Mucosa of rectum (tissue), 2 donors: Measurements from ENCODE around the gene SLC38A3.

ENCODE experiments used
- H3K27ac ChIP-seq, 2 donors: one replicate each; pipeline ENCODE4 v1.7.0; 2013; ENCODE audit warnings: inconsistent platforms in 2 of 2, low read depth in 2 of 2, low read length in 2 of 2
- H3K27me3 ChIP-seq, 2 donors: one replicate each; pipeline ENCODE4 v1.7.0; 2013; ENCODE audit warnings: low read length in 2 of 2; ENCODE audit not compliant: control insufficient read depth in 2 of 2, insufficient read depth in 2 of 2
- H3K36me3 ChIP-seq, 2 donors: one replicate each; pipeline ENCODE4 v1.7.0; 2013; ENCODE audit warnings: low read length in 2 of 2; ENCODE audit not compliant: control insufficient read depth in 2 of 2, insufficient read depth in 2 of 2
- H3K4me1 ChIP-seq, 2 donors: one replicate each; pipeline ENCODE4 v1.7.0; 2013; ENCODE audit warnings: low read length in 2 of 2, mild to moderate bottlenecking in 1 of 2; ENCODE audit not compliant: control insufficient read depth in 2 of 2, insufficient read depth in 2 of 2
- H3K4me3 ChIP-seq, 2 donors: one replicate each; pipeline ENCODE4 v1.7.0; 2013; ENCODE audit warnings: low read length in 2 of 2
- H3K9ac ChIP-seq, 2 donors: one replicate each; pipeline ENCODE4 v1.7.0; 2013; ENCODE audit warnings: low read length in 2 of 2, low read depth in 1 of 2, mild to moderate bottlenecking in 1 of 2
- H3K9me3 ChIP-seq, 2 donors: one replicate each; pipeline ENCODE4 v1.7.0; 2013; ENCODE audit warnings: low read length in 2 of 2; ENCODE audit not compliant: control insufficient read depth in 2 of 2
- donor health status: healthy.
- donor health status: Normal muscosa, but diverticular disease.

SLC38A3 gene

DNA sequence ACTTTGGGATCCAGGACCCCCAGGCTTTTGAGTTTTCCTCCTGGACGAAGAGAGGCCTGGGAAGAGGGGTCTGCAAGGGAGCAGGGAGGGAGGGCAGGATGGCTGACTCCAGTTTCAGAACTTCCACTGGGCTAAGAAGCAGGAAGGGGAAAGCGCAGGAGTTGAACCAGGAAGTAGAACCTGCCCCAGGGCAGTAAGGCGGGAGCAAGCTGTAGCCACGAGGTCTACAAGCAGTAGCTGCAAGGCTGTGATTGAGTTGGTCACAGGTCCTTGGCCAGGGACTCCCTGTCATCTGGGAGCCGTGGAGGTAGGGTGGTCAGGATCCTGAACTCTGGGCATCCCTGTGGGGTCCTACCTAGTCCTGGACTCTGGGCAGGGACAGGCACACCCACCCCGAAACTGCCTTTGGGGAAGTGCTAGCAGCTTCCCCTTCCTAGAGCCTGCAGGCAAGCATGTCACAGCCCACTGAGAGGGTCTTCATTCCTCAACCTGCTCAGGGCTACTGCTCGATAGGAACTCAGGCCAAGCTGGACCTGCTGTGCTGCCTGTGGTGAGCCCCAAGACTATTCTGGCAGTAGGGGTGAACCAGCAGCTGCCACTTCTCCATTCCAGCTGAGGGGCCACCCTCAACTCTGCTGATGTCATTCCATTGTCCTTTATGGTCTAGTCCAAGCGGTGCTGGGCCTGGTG, 25.2 kb downstream of the SLC38A3 start:
- Histone ChIP-seq H3K27ac (peak overlapping the region in 1 of 2 donors; percentile 45), H3K27me3 (no peaks in the 10 kb centered on the region), H3K9me3 (no peaks in the 10 kb centered on the region), H3K4me3 (no peak overlapping the region), H3K9ac (no peak overlapping the region), H3K36me3 (no peaks in the 10 kb centered on the region), H3K4me1 (peaks cover 27 to 28% of the 10 kb centered on the region in 2 donors)

GRCh38 chr3:50230794-50231125, 25.7 kb downstream of the SLC38A3 start:
- Histone ChIP-seq H3K4me3 (no peak overlapping the region), H3K9ac (no peak overlapping the region), H3K27me3 (no peaks in the 10 kb centered on the region), H3K27ac (peak overlapping the region in 1 of 2 donors; percentile 45), H3K36me3 (no peaks in the 10 kb centered on the region), H3K4me1 (peaks cover 27 to 29% of the 10 kb centered on the region in 2 donors), H3K9me3 (no peaks in the 10 kb centered on the region)

DNA sequence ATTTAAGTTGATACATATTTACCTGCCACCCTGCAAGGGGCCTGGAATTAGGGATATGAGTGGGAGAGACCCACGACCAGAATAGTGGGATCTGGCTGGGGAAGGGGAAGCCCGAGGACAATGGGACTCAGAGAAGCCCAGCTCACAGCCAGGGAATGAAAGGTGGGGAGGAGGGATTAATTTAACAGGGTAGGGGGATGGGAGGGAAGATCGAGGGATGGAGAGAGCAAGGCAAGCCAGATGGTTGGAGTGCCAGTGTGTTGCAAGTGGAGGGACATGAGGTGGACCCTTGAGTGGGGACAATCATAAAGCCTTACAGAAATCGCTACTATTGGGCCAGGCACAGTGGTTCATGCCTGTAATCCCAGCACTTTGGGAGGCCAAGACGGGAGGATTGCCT, 26.5 kb downstream of the SLC38A3 start:
- no peak overlapping the region for H3K4me3 ChIP-seq
- no peak overlapping the region for H3K27ac ChIP-seq
- no peak overlapping the region for H3K9ac ChIP-seq
- no peaks in the 10 kb centered on the region for H3K36me3 ChIP-seq
- no peaks in the 10 kb centered on the region for H3K27me3 ChIP-seq
- H3K9me3 ChIP-seq, result no peaks in the 10 kb centered on the region
- H3K4me1 ChIP-seq, result peaks cover 21 to 26% of the 10 kb centered on the region in 2 donors

DNA sequence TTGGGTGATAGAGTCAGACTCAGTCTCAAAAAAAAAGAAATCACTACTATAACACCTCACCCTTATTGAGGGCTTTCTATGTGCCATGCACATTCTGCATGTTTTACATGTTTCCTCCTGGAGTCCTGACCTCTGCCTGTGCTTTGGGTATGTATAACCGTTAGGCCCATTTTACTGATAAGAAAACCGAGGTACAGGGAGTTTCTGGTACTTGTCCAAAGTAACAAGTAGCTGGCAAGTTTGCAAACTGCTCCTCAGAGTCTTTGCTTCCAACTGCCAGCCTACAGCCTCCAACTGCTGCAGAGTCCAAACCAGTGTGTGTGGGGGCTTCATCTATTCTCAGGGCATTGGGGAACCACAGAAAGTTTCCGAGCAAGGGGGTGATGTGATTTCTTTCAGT, 27.2 kb downstream of the SLC38A3 start:
- H3K36me3 ChIP-seq, result no peaks in the 10 kb centered on the region
- no peaks in the 10 kb centered on the region for H3K27me3 ChIP-seq
- peaks cover 23 to 26% of the 10 kb centered on the region in 2 donors for H3K4me1 ChIP-seq
- no peak overlapping the region for H3K9ac ChIP-seq
- no peak overlapping the region for H3K27ac ChIP-seq
- H3K4me3 ChIP-seq, result no peak overlapping the region
- no peaks in the 10 kb centered on the region for H3K9me3 ChIP-seq

DNA sequence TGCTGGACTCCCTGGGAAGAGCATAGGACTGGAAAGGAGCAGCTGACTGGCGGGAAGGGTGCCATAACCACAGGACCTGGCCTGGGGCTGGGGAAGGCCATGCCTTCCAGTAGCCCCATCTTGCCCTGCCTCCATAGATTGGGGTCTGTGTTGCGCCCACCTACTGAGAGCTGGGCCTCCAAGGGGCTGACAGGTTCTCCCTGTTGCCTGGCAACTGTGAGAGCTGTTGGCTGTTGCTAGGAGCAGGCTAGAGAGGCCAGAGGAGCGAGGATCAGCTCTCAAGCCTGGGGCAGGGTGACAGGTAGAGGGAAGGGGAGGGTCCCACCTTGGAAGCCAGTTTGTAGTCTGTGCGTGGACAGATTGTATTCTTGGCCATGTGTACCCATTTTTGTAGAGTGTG, 28.1 kb downstream of the SLC38A3 start:
- Histone ChIP-seq H3K36me3 (no peaks in the 10 kb centered on the region), H3K9ac (no peak overlapping the region), H3K4me1 (peaks cover 23 to 24% of the 10 kb centered on the region in 2 donors), H3K4me3 (no peak overlapping the region), H3K27ac (peak overlapping the region in 1 of 2 donors; percentile 16), H3K9me3 (no peaks in the 10 kb centered on the region), H3K27me3 (no peaks in the 10 kb centered on the region)

GRCh38 chr3:50235716-50236483, 30.8 kb downstream of the SLC38A3 start, which contains the start of gene GNAI2:
Gene GNAI2, plus strand, starts transcription at chr3:50236204. Its CDS starts 132 bp downstream, at chr3:50236336.
- peak within 1 kb of the TSS; percentile 74 to 94 for H3K9ac ChIP-seq
- H3K4me1 ChIP-seq, result peaks cover 37 to 39% of the 10 kb centered on the region in 2 donors
- peaks cover 0 to 3% of the 10 kb centered on the region in 2 donors for H3K36me3 ChIP-seq
- peak within 1 kb of the TSS; percentile 78 to 88 for H3K4me3 ChIP-seq
- peak within 1 kb of the TSS; percentile 78 to 91 for H3K27ac ChIP-seq
- no peaks in the 10 kb centered on the region for H3K27me3 ChIP-seq
- H3K9me3 ChIP-seq, result no peaks in the 10 kb centered on the region

DNA sequence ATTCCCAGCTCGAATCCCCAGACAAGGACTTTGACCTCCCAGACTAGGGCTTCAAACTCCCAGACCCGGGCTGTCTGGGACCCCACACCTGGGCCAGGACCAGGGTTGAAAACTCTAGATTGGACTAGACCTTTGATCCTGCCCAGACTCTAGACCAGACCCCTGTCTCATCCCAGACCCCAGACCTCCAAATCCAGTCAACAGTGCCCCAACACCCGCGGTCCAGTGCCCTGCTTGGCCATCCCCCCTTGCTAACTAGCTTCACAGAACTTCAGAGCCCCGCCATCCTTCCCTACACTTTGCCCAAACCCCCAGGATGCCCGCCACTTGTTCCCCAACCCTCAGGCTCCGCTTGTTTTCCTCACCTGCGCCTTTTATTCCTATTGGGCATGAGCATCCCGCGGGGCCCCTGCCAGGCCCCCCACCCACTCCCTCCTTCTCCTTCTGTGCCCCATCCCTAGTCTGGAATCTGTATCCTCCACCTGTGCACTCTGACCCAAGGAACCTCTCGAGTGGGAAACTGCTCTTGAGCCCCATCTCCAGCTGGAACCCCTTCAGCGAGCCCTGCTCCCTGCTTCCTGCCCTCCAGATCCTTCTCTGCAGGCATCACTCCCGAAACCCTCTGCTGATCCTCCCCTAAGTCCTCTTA, 31.5 kb downstream of the SLC38A3 start:
- H3K27me3 ChIP-seq, result no peaks in the 10 kb centered on the region
- H3K36me3 ChIP-seq, result peaks cover 0 to 3% of the 10 kb centered on the region in 2 donors
- peak overlapping the region; percentile 74 to 94 for H3K9ac ChIP-seq
- peak overlapping the region; percentile 78 to 88 for H3K4me3 ChIP-seq
- peaks cover 44 to 46% of the 10 kb centered on the region in 2 donors for H3K4me1 ChIP-seq
- no peaks in the 10 kb centered on the region for H3K9me3 ChIP-seq
- H3K27ac ChIP-seq, result peak overlapping the region; percentile 78 to 91

GRCh38 chr3:50237133-50237651, 32.1 kb downstream of the SLC38A3 start:
- peaks cover 0 to 3% of the 10 kb centered on the region in 2 donors for H3K36me3 ChIP-seq
- H3K27ac ChIP-seq, result peak overlapping the region; percentile 78 to 91
- H3K4me1 ChIP-seq, result peaks cover 49 to 51% of the 10 kb centered on the region in 2 donors
- no peaks in the 10 kb centered on the region for H3K27me3 ChIP-seq
- no peaks in the 10 kb centered on the region for H3K9me3 ChIP-seq
- peak overlapping the region; percentile 78 to 88 for H3K4me3 ChIP-seq
- peak overlapping the region; percentile 74 to 94 for H3K9ac ChIP-seq

DNA sequence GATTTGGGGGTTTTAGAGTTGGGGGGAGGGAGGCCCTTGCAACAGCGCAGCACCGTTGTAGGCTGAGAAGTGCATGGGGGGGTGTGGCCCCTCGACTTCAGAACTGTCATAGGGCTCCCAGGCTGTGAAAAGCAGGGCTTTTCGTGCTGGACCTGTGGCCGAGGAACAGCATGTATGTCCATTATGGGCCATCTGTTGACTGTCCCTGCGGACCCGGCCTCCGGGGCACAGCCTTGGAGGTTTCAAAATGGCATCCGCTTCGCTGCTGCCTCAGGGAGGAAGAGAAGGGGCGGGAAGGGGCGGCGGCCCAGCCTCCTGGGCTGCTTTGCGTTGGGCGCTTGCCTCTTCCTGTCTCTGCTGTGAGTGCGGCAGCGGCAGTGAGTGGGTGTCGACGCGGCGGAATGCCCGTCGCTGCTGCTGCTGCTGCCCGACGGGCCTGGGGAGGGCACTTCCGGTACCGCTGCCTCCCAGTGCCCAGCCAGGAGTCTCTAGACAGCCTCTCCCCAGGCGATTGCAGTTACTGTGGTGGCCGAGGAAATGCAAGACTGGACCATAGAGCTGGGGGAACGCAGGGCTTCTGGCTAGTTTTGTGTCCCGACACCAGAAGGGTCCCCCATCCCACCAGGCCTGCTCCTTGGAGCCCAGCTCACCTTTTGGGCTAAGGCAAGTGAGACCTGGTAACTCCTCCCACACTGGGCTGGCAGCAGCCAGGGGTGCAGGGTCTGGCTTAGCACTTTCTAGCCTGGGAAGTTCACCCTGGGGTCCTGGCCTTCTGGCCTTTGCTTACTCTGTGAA, 32.9 kb downstream of the SLC38A3 start:
- Histone ChIP-seq H3K27me3 (no peaks in the 10 kb centered on the region), H3K9ac (peak overlapping the region; percentile 74 to 94), H3K27ac (peak overlapping the region; percentile 78 to 91), H3K4me3 (peak overlapping the region; percentile 78 to 88), H3K9me3 (no peaks in the 10 kb centered on the region), H3K36me3 (peaks cover 0 to 3% of the 10 kb centered on the region in 2 donors), H3K4me1 (peaks cover 57 to 59% of the 10 kb centered on the region in 2 donors)
